ENCODE results near the gene AKAP4.

The AKAP4 gene

GRCh38 chrX:50204364-50204899, 3.6 kb upstream of the AKAP4 start, which contains the start of gene CCNB3:
TSS of gene CCNB3 (plus strand) at chrX:50204765. CDS start at chrX:50285164, 80,399 bp downstream.
- H3K27ac ChIP-seq (replicated peaks) = peak within 1 kb of the TSS; percentile 55
- H3K4me3 ChIP-seq (replicated peaks; ENCODE audit: insufficient read depth, low read length) = no peak within 1 kb of the TSS
- DNase-seq (ENCODE audit: low read depth in 1 of 2, low spot score in 1 of 2) = peak; percentile 28 to 69
- no peaks in the 10 kb centered on the region for H3K27me3 ChIP-seq (ENCODE audit: insufficient read depth, poor library complexity, severe bottlenecking)
- TF ChIP-seq CTCF (IDR thresholded peaks at IDR 0.05; ENCODE audit: insufficient read depth, low read length) (peak; percentile 3), SPI1 (IDR thresholded peaks at IDR 0.05; ENCODE audit: borderline replicate concordance, low read depth) (no peak)

- no peaks in the 10 kb centered on the region for H3K27me3 ChIP-seq (ENCODE audit: insufficient read depth, poor library complexity, severe bottlenecking)
- H3K4me3 ChIP-seq (replicated peaks; ENCODE audit: insufficient read depth, low read length) = no peak overlapping the region
- no peak for DNase-seq (ENCODE audit: low read depth in 1 of 2, low spot score in 1 of 2)
- H3K27ac ChIP-seq (replicated peaks) = no peak overlapping the region
- no peak for TF ChIP-seq GABPA (IDR thresholded peaks at IDR 0.05; ENCODE audit: low read depth)
- TF ChIP-seq SPI1 (IDR thresholded peaks at IDR 0.05; ENCODE audit: borderline replicate concordance, low read depth) = no peak
- TF ChIP-seq, protein P1, sequence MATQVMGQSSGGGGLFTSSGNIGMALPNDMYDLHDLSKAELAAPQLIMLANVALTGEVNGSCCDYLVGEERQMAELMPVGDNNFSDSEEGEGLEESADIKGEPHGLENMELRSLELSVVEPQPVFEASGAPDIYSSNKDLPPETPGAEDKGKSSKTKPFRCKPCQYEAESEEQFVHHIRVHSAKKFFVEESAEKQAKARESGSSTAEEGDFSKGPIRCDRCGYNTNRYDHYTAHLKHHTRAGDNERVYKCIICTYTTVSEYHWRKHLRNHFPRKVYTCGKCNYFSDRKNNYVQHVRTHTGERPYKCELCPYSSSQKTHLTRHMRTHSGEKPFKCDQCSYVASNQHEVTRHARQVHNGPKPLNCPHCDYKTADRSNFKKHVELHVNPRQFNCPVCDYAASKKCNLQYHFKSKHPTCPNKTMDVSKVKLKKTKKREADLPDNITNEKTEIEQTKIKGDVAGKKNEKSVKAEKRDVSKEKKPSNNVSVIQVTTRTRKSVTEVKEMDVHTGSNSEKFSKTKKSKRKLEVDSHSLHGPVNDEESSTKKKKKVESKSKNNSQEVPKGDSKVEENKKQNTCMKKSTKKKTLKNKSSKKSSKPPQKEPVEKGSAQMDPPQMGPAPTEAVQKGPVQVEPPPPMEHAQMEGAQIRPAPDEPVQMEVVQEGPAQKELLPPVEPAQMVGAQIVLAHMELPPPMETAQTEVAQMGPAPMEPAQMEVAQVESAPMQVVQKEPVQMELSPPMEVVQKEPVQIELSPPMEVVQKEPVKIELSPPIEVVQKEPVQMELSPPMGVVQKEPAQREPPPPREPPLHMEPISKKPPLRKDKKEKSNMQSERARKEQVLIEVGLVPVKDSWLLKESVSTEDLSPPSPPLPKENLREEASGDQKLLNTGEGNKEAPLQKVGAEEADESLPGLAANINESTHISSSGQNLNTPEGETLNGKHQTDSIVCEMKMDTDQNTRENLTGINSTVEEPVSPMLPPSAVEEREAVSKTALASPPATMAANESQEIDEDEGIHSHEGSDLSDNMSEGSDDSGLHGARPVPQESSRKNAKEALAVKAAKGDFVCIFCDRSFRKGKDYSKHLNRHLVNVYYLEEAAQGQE (IDR thresholded peaks at IDR 0.05; ENCODE audit: insufficient replicate concordance, low read depth) = no peak
- no peak for TF ChIP-seq POLR2AphosphoS5 (IDR thresholded peaks at IDR 0.05; ENCODE audit: low read depth)
- no peak for TF ChIP-seq CTCF (IDR thresholded peaks at IDR 0.05; ENCODE audit: insufficient read depth, low read length)
Observed at GRCh38 chrX:50202539-50202938, 1.7 kb upstream of the AKAP4 start.

DNA sequence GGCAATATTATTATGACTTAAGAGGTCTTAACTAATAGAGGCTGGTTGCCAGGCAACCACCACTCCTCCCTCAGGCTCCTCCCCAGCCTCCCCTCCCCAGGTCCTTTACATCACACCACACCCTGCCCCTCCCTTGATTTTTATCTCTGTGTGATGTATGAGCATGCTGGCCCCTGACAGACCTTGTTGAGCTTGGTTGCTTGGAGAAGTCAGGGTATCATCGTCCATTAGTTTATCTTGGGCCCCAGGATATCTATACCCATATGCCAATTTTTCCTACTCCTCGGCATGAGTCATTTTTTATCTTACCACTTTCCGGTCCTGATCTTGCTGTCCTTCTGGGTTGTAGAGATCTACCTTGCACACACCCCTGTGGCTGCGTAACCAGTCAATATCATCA, 2.5 kb downstream of the AKAP4 start:
- DNase-seq (ENCODE audit: low read depth in 1 of 2, low spot score in 1 of 2) = no peak
- H3K27ac ChIP-seq (replicated peaks) = no peak overlapping the region
- H3K27me3 ChIP-seq (ENCODE audit: insufficient read depth, poor library complexity, severe bottlenecking) = no peaks in the 10 kb centered on the region
- TF ChIP-seq SPI1 (IDR thresholded peaks at IDR 0.05; ENCODE audit: borderline replicate concordance, low read depth) = no peak
- TF ChIP-seq POLR2AphosphoS5 (IDR thresholded peaks at IDR 0.05; ENCODE audit: low read depth) = no peak
- no peak for TF ChIP-seq CTCF (IDR thresholded peaks at IDR 0.05; ENCODE audit: insufficient read depth, low read length)
- TF ChIP-seq GABPA (IDR thresholded peaks at IDR 0.05; ENCODE audit: low read depth) = no peak
- TF ChIP-seq, protein P1 (IDR thresholded peaks at IDR 0.05; ENCODE audit: insufficient replicate concordance, low read depth) = no peak
- no peak overlapping the region for H3K4me3 ChIP-seq (replicated peaks; ENCODE audit: insufficient read depth, low read length)
